Mucosa of descending colon (tissue), 3 donors: ENCODE measurements around the gene GOLGA6C. TPM values are rescaled to one million over a fixed set of nuclear protein-coding genes. Genes with fewer than 3 reads are reported as not detected.
"Not testable (repeated sequence)": the region's sequence is repeated elsewhere in the genome, so short reads cannot be mapped to it uniquely, and the experiment has no call there.

Experiments used
- ATAC-seq: fragments of 200-7000 bp; cut with Tn5 transposase; one replicate; pipeline ENCODE4 v1.9.1; 2020; ENCODE audit warnings: mild to moderate bottlenecking, moderate library complexity
- DNase-seq, 3 donors: peaks; one replicate each; pipeline ENCODE4 v3.0.0-alpha.2; 2020
- H3K36me3 ChIP-seq: fragments of 200-600 bp; one replicate; pipeline ENCODE4 v1.8.0; 2021; ENCODE audit warnings: low read depth, mild to moderate bottlenecking
- H3K4me1 ChIP-seq: fragments of 200-600 bp; one replicate; pipeline ENCODE4 v1.8.0; 2021; ENCODE audit warnings: low read depth, mild to moderate bottlenecking
- H3K4me3 ChIP-seq: fragments of 200-600 bp; one replicate; pipeline ENCODE4 v1.8.0; 2021; ENCODE audit warnings: mild to moderate bottlenecking
- H3K9me3 ChIP-seq: fragments of 200-600 bp; one replicate; pipeline ENCODE4 v1.8.0; 2021; ENCODE audit warnings: mild to moderate bottlenecking
- CTCF ChIP-seq: fragments of 200-600 bp; IDR thresholded peaks from one replicate; pipeline ENCODE4 v1.8.0; 2022; ENCODE audit warnings: antibody characterized with exemption, mild to moderate bottlenecking
- intact Hi-C, 2 donors: fragments of 100-400 bp; cut with DNase I in 1 of 2; cut with micrococcal nuclease in 1 of 2; formaldehyde crosslinking; loops; one replicate each; pipeline versions ENCODE4 v1.11.0 to v1.11.1; 2022; cut with DNase I, micrococcal nuclease
- total RNA-seq, 3 donors: library from RNA; stranded (reverse); fragmentation: NEBNext Ultra II Directional in 2 of 3; extraction: Animal tissue kit (Norgen Biotek cat#: 25700) in 2 of 3; gene quantifications; one replicate each; pipeline versions ENCODE4 v1.2.1 to v1.2.4, GENCODE V29; 2021 to 2023
- donor health status: DM: no; HTN: no; CAD: no; lungs with moderate emphysema.
- donor health status: DM: no; HTN: no; CAD: no.
- donor health status: DM: no; HTN: yes; CAD: no.

Gene GOLGA6C
- total RNA-seq, 3 donors from 2014 or later: not detected

GRCh38 chr15:75249726-75250125, 8.4 kb upstream of the GOLGA6C start:
- Histone ChIP-seq H3K4me1 (no peaks in the 10 kb centered on the region), H3K9me3 (no peaks in the 10 kb centered on the region), H3K36me3 (no peaks in the 10 kb centered on the region), H3K4me3 (no peak overlapping the region)
- ATAC-seq: no peak
- TF ChIP-seq CTCF: no peak
- intact Hi-C loops: no loop called here
- no peak for DNase-seq

- H3K36me3 ChIP-seq, H3K4me3 ChIP-seq, DNase-seq, H3K4me1 ChIP-seq, ATAC-seq, intact Hi-C loops, H3K9me3 ChIP-seq: not testable (repeated sequence)
Measured at GRCh38 chr15:75251343-75251742, 6.8 kb upstream of the GOLGA6C start.

- DNase-seq, H3K9me3 ChIP-seq, H3K4me3 ChIP-seq, ATAC-seq, H3K4me1 ChIP-seq, intact Hi-C loops, H3K36me3 ChIP-seq: not testable (repeated sequence)
Measured at GRCh38 chr15:75252285-75252684, 5.8 kb upstream of the GOLGA6C start.

GRCh38 chr15:75258620-75259343, 648 bp downstream of the GOLGA6C start:
- DNase-seq, intact Hi-C loops, ATAC-seq, H3K4me1 ChIP-seq, H3K9me3 ChIP-seq, H3K4me3 ChIP-seq, H3K36me3 ChIP-seq: not testable (repeated sequence)

- H3K4me3 ChIP-seq, DNase-seq, H3K4me1 ChIP-seq, intact Hi-C loops, H3K9me3 ChIP-seq, H3K36me3 ChIP-seq, ATAC-seq: not testable (repeated sequence)
Measured at GRCh38 chr15:75259873-75260272, 1.7 kb downstream of the GOLGA6C start.

GRCh38 chr15:75273751-75274359, 15.7 kb downstream of the GOLGA6C start:
- H3K4me3 ChIP-seq, intact Hi-C loops, DNase-seq, ATAC-seq, H3K4me1 ChIP-seq, H3K9me3 ChIP-seq, H3K36me3 ChIP-seq: not testable (repeated sequence)

GRCh38 chr15:75274509-75275107, 16.5 kb downstream of the GOLGA6C start:
- H3K36me3 ChIP-seq, H3K4me1 ChIP-seq, H3K9me3 ChIP-seq, intact Hi-C loops, H3K4me3 ChIP-seq: not testable (repeated sequence)
- ATAC-seq (peak; percentile 85), DNase-seq (peak; percentile 4 to 98 (median 82))
- TF ChIP-seq CTCF: peak; percentile 50

- H3K4me1 ChIP-seq, H3K36me3 ChIP-seq, H3K4me3 ChIP-seq, intact Hi-C loops, ATAC-seq, H3K9me3 ChIP-seq: not testable (repeated sequence)
- peak in 1 of 3 donors; percentile 2 for DNase-seq
Measured at GRCh38 chr15:75275617-75276016, 17.5 kb downstream of the GOLGA6C start.

GRCh38 chr15:75278497-75278896, 20.4 kb downstream of the GOLGA6C start:
- ATAC-seq, H3K4me1 ChIP-seq, H3K9me3 ChIP-seq, H3K36me3 ChIP-seq, DNase-seq, intact Hi-C loops, H3K4me3 ChIP-seq: not testable (repeated sequence)

GRCh38 chr15:75282572-75282971, 24.4 kb downstream of the GOLGA6C start, which contains the start of gene GOLGA6D:
GOLGA6D (plus strand) TSS chr15:75282835; CDS start chr15:75282876, 41 bp downstream.
- H3K4me1 ChIP-seq, H3K4me3 ChIP-seq, ATAC-seq, H3K9me3 ChIP-seq, H3K36me3 ChIP-seq, DNase-seq, intact Hi-C loops: not testable (repeated sequence)

- H3K9me3 ChIP-seq, H3K4me1 ChIP-seq, DNase-seq, H3K36me3 ChIP-seq, intact Hi-C loops, ATAC-seq, H3K4me3 ChIP-seq: not testable (repeated sequence)
Measured at GRCh38 chr15:75284152-75284551, 26.0 kb downstream of the GOLGA6C start.

GRCh38 chr15:75293660-75294059, 35.5 kb downstream of the GOLGA6C start:
- intact Hi-C loops, H3K36me3 ChIP-seq, H3K4me1 ChIP-seq, H3K4me3 ChIP-seq, H3K9me3 ChIP-seq, ATAC-seq, DNase-seq: not testable (repeated sequence)
